Mammary epithelial cell (primary cell): ENCODE results near the gene CALML3.

Source experiments
- EZH2 ChIP-seq: IDR thresholded peaks from 2 replicates; pipeline ENCODE4 v1.6.1; 2012; ENCODE audit warnings: low read length, inconsistent platforms, borderline replicate concordance
- TF ChIP-seq, protein P1 (sequence below), 2 donors: IDR thresholded peaks in 1 of 2; conservative IDR thresholded peaks in 1 of 2; 2 replicates each; pipeline ENCODE4 v1.5.1; 2011 to 2012; ENCODE audit warnings: inconsistent platforms in 2 of 2, low read length in 2 of 2, mild to moderate bottlenecking in 2 of 2, control low read depth in 1 of 2, low read depth in 1 of 2; ENCODE audit not compliant: insufficient read depth in 1 of 2; ENCODE audit errors: extremely low read depth in 1 of 2

DNA sequence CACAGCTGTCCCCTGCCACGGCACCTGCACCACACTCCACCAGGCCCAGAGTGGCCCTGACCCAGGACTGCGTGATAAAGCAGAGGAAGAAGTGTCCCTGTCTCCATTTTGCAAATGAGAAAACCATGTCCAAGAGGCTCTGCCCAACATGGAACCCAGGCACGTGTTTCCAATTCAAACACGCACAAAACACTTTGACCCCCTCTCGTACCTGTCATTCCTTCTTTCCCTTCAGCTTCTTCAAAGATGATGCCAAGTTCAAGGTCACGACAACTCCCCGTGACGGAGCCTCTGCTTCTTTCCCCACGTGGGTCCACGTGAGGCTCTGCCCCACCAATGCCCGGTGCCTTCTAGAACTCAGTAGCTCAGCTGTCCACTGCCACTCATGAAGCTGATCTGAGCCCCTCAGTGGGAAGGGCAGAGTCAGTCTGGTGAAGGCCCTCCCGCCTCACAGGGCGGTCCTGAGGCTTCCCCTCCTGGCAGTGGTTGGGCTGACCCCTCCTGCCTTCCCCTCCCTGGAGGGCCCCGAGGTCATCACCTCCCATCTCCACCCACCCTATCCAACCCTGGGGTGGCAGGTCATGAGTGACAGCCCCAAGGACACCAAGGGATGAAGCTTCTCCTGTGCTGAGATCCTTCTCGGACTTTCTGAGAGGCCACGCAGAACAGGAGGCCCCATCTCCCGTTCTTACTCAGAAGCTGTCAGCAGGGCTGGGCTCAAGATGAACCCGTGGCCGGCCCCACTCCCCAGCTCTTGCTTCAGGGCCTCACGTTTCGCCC is 44.4 kb upstream of the CALML3 start:
- TF ChIP-seq, protein P1, sequence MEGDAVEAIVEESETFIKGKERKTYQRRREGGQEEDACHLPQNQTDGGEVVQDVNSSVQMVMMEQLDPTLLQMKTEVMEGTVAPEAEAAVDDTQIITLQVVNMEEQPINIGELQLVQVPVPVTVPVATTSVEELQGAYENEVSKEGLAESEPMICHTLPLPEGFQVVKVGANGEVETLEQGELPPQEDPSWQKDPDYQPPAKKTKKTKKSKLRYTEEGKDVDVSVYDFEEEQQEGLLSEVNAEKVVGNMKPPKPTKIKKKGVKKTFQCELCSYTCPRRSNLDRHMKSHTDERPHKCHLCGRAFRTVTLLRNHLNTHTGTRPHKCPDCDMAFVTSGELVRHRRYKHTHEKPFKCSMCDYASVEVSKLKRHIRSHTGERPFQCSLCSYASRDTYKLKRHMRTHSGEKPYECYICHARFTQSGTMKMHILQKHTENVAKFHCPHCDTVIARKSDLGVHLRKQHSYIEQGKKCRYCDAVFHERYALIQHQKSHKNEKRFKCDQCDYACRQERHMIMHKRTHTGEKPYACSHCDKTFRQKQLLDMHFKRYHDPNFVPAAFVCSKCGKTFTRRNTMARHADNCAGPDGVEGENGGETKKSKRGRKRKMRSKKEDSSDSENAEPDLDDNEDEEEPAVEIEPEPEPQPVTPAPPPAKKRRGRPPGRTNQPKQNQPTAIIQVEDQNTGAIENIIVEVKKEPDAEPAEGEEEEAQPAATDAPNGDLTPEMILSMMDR (conservative IDR thresholded peaks at IDR 0.05 in 1 of 2, IDR thresholded peaks at IDR 0.05 in 1 of 2; ENCODE audit: extremely low read depth in 1 of 2, insufficient read depth in 1 of 2, low read depth in 1 of 2, low read length in 2 of 2), result no peak
- no peak for TF ChIP-seq EZH2
